ENCODE data around the gene PIP5K1C. TPM values are rescaled to one million over a fixed set of nuclear protein-coding genes. Genes with fewer than 3 reads are reported as not detected.
"Not testable (repeated sequence)": the region's sequence is repeated elsewhere in the genome, so short reads cannot be mapped to it uniquely, and the experiment has no call there.

Gene PIP5K1C
- total and polyA plus RNA-seq, 2 donors (not counting 1 experiment from before 2014, with no cell fraction given) = 10.4 to 46.7 TPM

DNA sequence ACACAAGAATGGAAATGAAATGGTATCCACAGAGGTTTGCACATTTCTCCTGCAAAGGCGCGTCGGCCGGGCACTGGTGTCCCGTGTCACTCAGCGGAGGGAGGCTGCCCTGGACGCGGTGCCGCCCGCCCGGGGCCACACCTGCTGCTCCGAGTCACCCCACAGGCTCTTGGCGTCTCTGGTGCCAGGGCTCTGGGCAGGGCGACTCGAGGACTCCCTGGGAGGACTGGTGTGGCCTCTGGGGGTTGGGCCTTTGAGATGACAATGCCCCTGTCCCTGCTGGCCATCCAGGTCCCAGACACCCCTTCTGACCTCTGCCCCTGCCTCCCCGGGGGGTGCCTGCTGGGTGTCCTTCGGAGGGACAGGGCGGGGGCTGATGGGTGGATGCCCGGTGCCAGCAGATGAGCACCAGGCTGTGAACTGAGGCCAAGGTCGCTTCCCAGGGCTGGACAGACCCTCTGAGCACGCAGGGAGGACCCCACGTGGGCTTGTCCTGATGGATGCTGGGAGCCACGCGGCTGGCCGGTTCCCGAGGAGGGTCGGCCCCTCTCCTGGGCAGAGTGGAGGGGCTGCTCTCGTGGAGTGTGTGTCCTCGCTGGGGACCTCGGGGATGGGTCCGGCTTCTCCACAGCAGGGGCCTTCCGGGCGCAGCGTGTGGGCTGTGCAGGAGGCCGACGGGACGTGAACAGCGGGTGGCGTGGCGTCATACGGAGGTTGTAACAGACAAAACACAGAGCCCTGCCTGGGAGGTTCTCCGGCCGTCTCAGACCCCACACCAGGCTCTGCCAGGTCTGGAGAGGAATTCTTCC lies 69.0 kb downstream of the PIP5K1C start:
- H3K36me3 ChIP-seq (replicated peaks in 1 of 2; ENCODE audit: control extremely low read depth in 1 of 2, control insufficient read depth in 1 of 2, extremely low read depth in 1 of 2, insufficient read depth in 2 of 2, low read length in 1 of 2) = no peaks in the 10 kb centered on the region
- no peak overlapping the region for H3K4me3 ChIP-seq (ENCODE audit: control extremely low read depth in 1 of 5, extremely low read depth in 1 of 5, insufficient read depth in 1 of 5, low read depth in 2 of 5, low read length in 4 of 5)
- H3K4me3 Mint-ChIP-seq = no peak overlapping the region
- intact Hi-C loops (cut with micrococcal nuclease) = no loop called here
- no peaks in the 10 kb centered on the region for H3K9me3 ChIP-seq (ENCODE audit: control extremely low read depth in 1 of 3, control insufficient read depth in 2 of 3, insufficient read depth in 1 of 3, low read length in 2 of 3)
- no peak overlapping the region for H3K27ac Mint-ChIP-seq
- TF ChIP-seq EZH2 (IDR thresholded peaks at IDR 0.05; ENCODE audit: borderline replicate concordance, insufficient read depth, low read depth, low read length, poor library complexity, severe bottlenecking) = no peak
- TF ChIP-seq, protein P1, sequence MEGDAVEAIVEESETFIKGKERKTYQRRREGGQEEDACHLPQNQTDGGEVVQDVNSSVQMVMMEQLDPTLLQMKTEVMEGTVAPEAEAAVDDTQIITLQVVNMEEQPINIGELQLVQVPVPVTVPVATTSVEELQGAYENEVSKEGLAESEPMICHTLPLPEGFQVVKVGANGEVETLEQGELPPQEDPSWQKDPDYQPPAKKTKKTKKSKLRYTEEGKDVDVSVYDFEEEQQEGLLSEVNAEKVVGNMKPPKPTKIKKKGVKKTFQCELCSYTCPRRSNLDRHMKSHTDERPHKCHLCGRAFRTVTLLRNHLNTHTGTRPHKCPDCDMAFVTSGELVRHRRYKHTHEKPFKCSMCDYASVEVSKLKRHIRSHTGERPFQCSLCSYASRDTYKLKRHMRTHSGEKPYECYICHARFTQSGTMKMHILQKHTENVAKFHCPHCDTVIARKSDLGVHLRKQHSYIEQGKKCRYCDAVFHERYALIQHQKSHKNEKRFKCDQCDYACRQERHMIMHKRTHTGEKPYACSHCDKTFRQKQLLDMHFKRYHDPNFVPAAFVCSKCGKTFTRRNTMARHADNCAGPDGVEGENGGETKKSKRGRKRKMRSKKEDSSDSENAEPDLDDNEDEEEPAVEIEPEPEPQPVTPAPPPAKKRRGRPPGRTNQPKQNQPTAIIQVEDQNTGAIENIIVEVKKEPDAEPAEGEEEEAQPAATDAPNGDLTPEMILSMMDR (IDR thresholded peaks at IDR 0.05) = no peak
- peaks cover 3% of the 10 kb centered on the region for H4K20me1 ChIP-seq (ENCODE audit: control insufficient read depth, insufficient read depth, low read length, poor library complexity, severe bottlenecking)
- H3K27me3 ChIP-seq (replicated peaks in 1 of 4; ENCODE audit: control extremely low read depth in 1 of 4, control insufficient read depth in 3 of 4, insufficient read depth in 4 of 4, low read length in 3 of 4) = no peaks in the 10 kb centered on the region
- no peaks in the 10 kb centered on the region for H3K9me3 Mint-ChIP-seq (ENCODE audit: insufficient read depth)
- CTCF ChIA-PET = interaction anchor here (0.6 kb wide), 1 partner anchor 983 kb away, joined by 3 read pairs; no protein-coding TSS in a partner anchor
- H3K4me1 ChIP-seq (ENCODE audit: control insufficient read depth in 2 of 2, insufficient read depth in 2 of 2, low read length in 2 of 2) = peaks cover 4 to 6% of the 10 kb centered on the region in 2 donors
- ATAC-seq (ENCODE audit: low read depth) (no peak), DNase-seq (no peak)
- POLR2A ChIA-PET = no interaction called here
- 95% methylated on average over 41 of the region's 43 CpGs for WGBS (ENCODE audit: insufficient coverage)
- H2AFZ ChIP-seq (ENCODE audit: insufficient read depth, low read depth, low read length, poor library complexity, severe bottlenecking) = no peak overlapping the region
- H3K27ac ChIP-seq (ENCODE audit: low read length in 2 of 2) = no peak overlapping the region
- H3K9ac ChIP-seq (ENCODE audit: low read length) = no peak overlapping the region
- H3K4me1 Mint-ChIP-seq = peaks cover 8% of the 10 kb centered on the region
- peaks cover 5% of the 10 kb centered on the region for H3K79me2 ChIP-seq (ENCODE audit: control insufficient read depth, insufficient read depth, low read length)
- no peak overlapping the region for H3K4me2 ChIP-seq (replicated peaks; ENCODE audit: low read depth, low read length, poor library complexity, severe bottlenecking)
- no peaks in the 10 kb centered on the region for H3K27me3 Mint-ChIP-seq

DNA sequence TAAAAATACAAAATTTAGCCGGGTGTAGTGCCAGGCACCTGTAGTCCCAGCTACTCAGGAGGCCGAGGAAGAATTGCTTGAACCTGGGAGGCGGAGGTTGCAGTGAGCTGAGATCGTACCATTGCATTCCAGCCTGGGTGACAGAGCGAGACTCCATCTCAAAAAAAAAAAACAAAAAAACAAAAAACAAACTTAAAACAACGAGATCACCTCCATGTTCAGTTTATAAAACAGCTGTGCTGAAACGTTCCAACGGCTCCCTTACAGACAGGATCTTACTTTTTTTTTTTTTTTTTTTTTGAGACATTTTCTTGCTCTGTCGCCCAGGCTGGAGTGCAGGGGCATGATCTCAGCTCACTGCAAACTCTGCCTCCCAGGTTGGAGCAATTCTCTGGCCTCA lies 71.5 kb downstream of the PIP5K1C start:
- H3K4me1 Mint-ChIP-seq = peaks cover 26% of the 10 kb centered on the region
- H3K9me3 ChIP-seq (ENCODE audit: control extremely low read depth in 1 of 3, control insufficient read depth in 2 of 3, insufficient read depth in 1 of 3, low read length in 2 of 3); H3K36me3 ChIP-seq (replicated peaks in 1 of 2; ENCODE audit: control extremely low read depth in 1 of 2, control insufficient read depth in 1 of 2, extremely low read depth in 1 of 2, insufficient read depth in 2 of 2, low read length in 1 of 2); H3K27me3 ChIP-seq (replicated peaks in 1 of 4; ENCODE audit: control extremely low read depth in 1 of 4, control insufficient read depth in 3 of 4, insufficient read depth in 4 of 4, low read length in 3 of 4); DNase-seq; intact Hi-C loops (cut with micrococcal nuclease); POLR2A ChIA-PET; H3K27me3 Mint-ChIP-seq; H3K9ac ChIP-seq (ENCODE audit: low read length); H3K9me3 Mint-ChIP-seq (ENCODE audit: insufficient read depth); H3K4me3 Mint-ChIP-seq; H3K4me3 ChIP-seq (ENCODE audit: control extremely low read depth in 1 of 5, extremely low read depth in 1 of 5, insufficient read depth in 1 of 5, low read depth in 2 of 5, low read length in 4 of 5); H3K27ac ChIP-seq (ENCODE audit: low read length in 2 of 2); H3K4me2 ChIP-seq (replicated peaks; ENCODE audit: low read depth, low read length, poor library complexity, severe bottlenecking); H2AFZ ChIP-seq (ENCODE audit: insufficient read depth, low read depth, low read length, poor library complexity, severe bottlenecking); H3K27ac Mint-ChIP-seq; ATAC-seq (ENCODE audit: low read depth): not testable (repeated sequence)
- CTCF ChIA-PET = interaction anchor here (0.7 kb wide), 1 partner anchor 82 kb away, joined by 4 read pairs; no protein-coding TSS in a partner anchor
- peaks cover 27% of the 10 kb centered on the region for H4K20me1 ChIP-seq (ENCODE audit: control insufficient read depth, insufficient read depth, low read length, poor library complexity, severe bottlenecking)
- 95% methylated on average over 9 of the region's 9 CpGs for WGBS (ENCODE audit: insufficient coverage)
- peaks cover 17 to 21% of the 10 kb centered on the region in 2 donors for H3K4me1 ChIP-seq (ENCODE audit: control insufficient read depth in 2 of 2, insufficient read depth in 2 of 2, low read length in 2 of 2)
- peaks cover 30% of the 10 kb centered on the region for H3K79me2 ChIP-seq (ENCODE audit: control insufficient read depth, insufficient read depth, low read length)

Data from B cell (primary cell).